GM13977 (cell line): Measurements from ENCODE around the gene ART3.

ENCODE experiments used
- DNase-seq: peaks from one replicate; pipeline ENCODE4 v3.0.0; 2012; ENCODE audit warnings: low spot score
- CTCF ChIP-seq: IDR thresholded peaks from 2 replicates; pipeline ENCODE4 v1.5.1; 2012; ENCODE audit warnings: mild to moderate bottlenecking, control low read depth; ENCODE audit not compliant: insufficient read depth; ENCODE audit errors: extremely low read depth, missing control alignments
- in situ Hi-C: fragments of 300-500 bp; cut with MboI; formaldehyde crosslinking; loops from one replicate; pipeline ENCODE4 v1.12.0; 2022; ENCODE audit warnings: low sequenced_read_pairs, low pct_unique_long_range_greater_than_20kb, mixed read lengths, inconsistent platforms; ENCODE audit not compliant: unreplicated experiment

Gene ART3

DNA sequence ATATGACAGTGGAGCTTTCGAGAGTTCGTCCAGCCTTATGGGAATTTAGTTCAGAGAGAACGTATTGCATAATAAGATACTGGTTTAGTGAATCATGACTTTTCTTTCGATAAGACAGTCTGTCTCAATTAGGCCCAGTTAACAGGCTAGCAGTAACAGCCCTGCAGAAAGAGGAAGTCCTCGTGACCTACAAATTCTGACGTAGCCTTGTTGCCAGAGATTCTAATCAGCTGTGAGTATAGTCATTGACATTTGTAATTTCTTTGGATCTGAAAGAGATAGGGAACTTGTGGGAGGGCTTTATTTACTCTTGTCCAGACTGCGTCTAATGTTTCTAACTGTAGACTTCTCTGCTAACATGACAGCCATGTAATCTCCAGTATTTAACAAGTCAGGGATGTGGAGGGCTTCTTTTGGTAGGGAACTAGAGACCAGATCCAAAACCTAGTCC, 15.8 kb downstream of the ART3 start:
- DNase-seq: peak; percentile 42
- in situ Hi-C loops: no loop called here
- TF ChIP-seq CTCF: no peak

GRCh38 chr4:76091052-76091451, 16.5 kb downstream of the ART3 start:
- in situ Hi-C loops: no loop called here
- no peak for DNase-seq
- TF ChIP-seq CTCF: no peak

- in situ Hi-C loops: no loop called here
- no peak for DNase-seq
- no peak for TF ChIP-seq CTCF
Measured at GRCh38 chr4:76095568-76095967, 21.1 kb downstream of the ART3 start.

- no peak for DNase-seq
- TF ChIP-seq CTCF: no peak
- in situ Hi-C loops: no loop called here
Measured at GRCh38 chr4:76096076-76096475, 21.6 kb downstream of the ART3 start.

GRCh38 chr4:76105652-76106051, 31.1 kb downstream of the ART3 start:
- in situ Hi-C loops: no loop called here
- no peak for TF ChIP-seq CTCF
- no peak for DNase-seq

DNA sequence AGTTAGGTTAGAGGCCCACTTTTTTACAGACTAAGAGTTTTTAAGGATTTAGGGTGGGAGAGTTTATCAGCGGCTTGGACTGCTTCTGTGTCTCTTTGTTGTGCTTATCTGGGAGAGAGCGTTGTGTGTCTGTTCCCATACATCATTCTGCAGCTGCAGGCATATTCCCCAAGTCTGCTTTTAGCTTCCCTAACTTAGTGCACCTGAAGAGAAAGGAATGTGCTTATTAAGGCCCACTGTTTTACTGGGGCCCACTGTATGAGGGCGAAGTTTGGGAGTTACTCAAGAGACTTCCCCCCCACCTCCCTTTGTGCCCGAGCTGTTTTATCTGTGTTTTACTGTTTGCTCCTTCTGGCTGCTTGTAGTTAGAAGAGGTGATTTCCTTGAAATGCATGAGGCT, 31.9 kb downstream of the ART3 start:
- in situ Hi-C loops: no loop called here
- TF ChIP-seq CTCF: no peak
- no peak for DNase-seq
